PC-9 (cell line): ENCODE measurements around the gene SH3RF2. TPM values are rescaled to one million over a fixed set of nuclear protein-coding genes. Genes with fewer than 3 reads are reported as not detected.
A peak's percentile ranks its signal among the peaks of the same experiment; 100 is the strongest.
"Not testable (repeated sequence)": the region's sequence is repeated elsewhere in the genome, so short reads cannot be mapped to it uniquely, and the experiment has no call there.

Experiments used
- BruUV-seq: library from RNA; stranded (reverse); fragments of 400-500 nt; replicated peaks from 2 replicates; lab custom pipeline; 2021; lab: Mats Ljungman, UMichigan
- CTCF ChIA-PET: fragments of 300-600 bp; sonication (Branson Sonifier 250); formaldehyde crosslinking; loops from one replicate; lab custom pipeline; 2022; ENCODE audit warnings: antibody characterized with exemption; lab: Charles Lee
- POLR2A ChIA-PET: fragments of 300-600 bp; sonication (Branson Sonifier 250); formaldehyde crosslinking; loops from one replicate; lab custom pipeline; 2022; ENCODE audit warnings: antibody characterized with exemption; ENCODE audit not compliant: unreplicated experiment; lab: Charles Lee
- DNase-seq, 2 experiments: peaks; one replicate each; pipeline versions ENCODE4 v3.0.0 to v3.0.0-alpha.2; 2015 to 2022; ENCODE audit warnings: mixed read lengths in 1 of 2
- H2AFZ ChIP-seq: fragments of 200-600 bp; sonication (generic); 2 replicates; pipeline ENCODE4 v1.8.1; 2017; ENCODE audit warnings: antibody characterized with exemption
- H3F3A ChIP-seq: fragments of 200-600 bp; sonication (generic); 2 replicates; pipeline ENCODE4 v1.8.1; 2017; ENCODE audit warnings: antibody characterized with exemption, mild to moderate bottlenecking, low read depth; ENCODE audit not compliant: insufficient read depth
- H3K27ac ChIP-seq: fragments of 200-600 bp; sonication (generic); 2 replicates; pipeline ENCODE4 v1.6.1; 2016; ENCODE audit warnings: mixed run types
- H3K27me3 ChIP-seq: fragments of 200-600 bp; sonication (generic); 2 replicates; pipeline ENCODE4 v1.6.1; 2016; ENCODE audit warnings: low read depth, mixed run types; ENCODE audit not compliant: insufficient read depth
- H3K36me3 ChIP-seq: fragments of 200-600 bp; sonication (generic); 2 replicates; pipeline ENCODE4 v1.6.1; 2016; ENCODE audit warnings: low read depth, mixed run types
- H3K4me1 ChIP-seq: fragments of 200-600 bp; sonication (generic); replicated peaks from 2 replicates; pipeline ENCODE4 v1.6.1; 2016; ENCODE audit warnings: mixed run types; ENCODE audit not compliant: insufficient read depth
- H3K4me2 ChIP-seq: fragments of 200-600 bp; sonication (generic); 2 replicates; pipeline ENCODE4 v1.6.1; 2017; ENCODE audit warnings: mixed run types
- H3K4me3 ChIP-seq: fragments of 200-600 bp; sonication (generic); 2 replicates; pipeline ENCODE4 v1.6.1; 2016; ENCODE audit warnings: mixed run types
- H3K79me2 ChIP-seq: fragments of 200-600 bp; sonication (generic); 2 replicates; pipeline ENCODE4 v1.6.1; 2017; ENCODE audit warnings: low read depth, mixed run types
- H3K9me2 ChIP-seq: fragments of 200-600 bp; sonication (generic); 2 replicates; pipeline ENCODE4 v1.8.1; 2017; ENCODE audit warnings: mild to moderate bottlenecking; ENCODE audit not compliant: insufficient read depth
- H3K9me3 ChIP-seq: fragments of 200-600 bp; sonication (generic); 2 replicates; pipeline ENCODE4 v1.8.1; 2016; ENCODE audit warnings: low read depth; ENCODE audit not compliant: insufficient read depth
- H4K20me1 ChIP-seq: fragments of 200-600 bp; sonication (generic); 2 replicates; pipeline ENCODE4 v1.8.1; 2017; ENCODE audit not compliant: insufficient read depth
- CTCF ChIP-seq: fragments of 200-600 bp; sonication (generic); conservative IDR thresholded peaks from 2 replicates; pipeline ENCODE4 v1.6.1; 2017; ENCODE audit warnings: mixed run types, antibody characterized with exemption, mild to moderate bottlenecking, moderate library complexity
- EZH2 ChIP-seq: fragments of 200-600 bp; sonication (generic); IDR thresholded peaks from 2 replicates; pipeline ENCODE4 v1.8.0; 2017; ENCODE audit warnings: antibody characterized with exemption, low read depth
- intact Hi-C: fragments of 100-400 bp; cut with micrococcal nuclease; formaldehyde crosslinking; loops from one replicate; pipeline ENCODE4 v1.10.0; 2022; ENCODE audit not compliant: unreplicated experiment
- total RNA-seq: library from RNA; stranded (reverse); gene quantifications from 2 replicates; pipeline ENCODE4 v1.2.3, GENCODE V29; 2021

Gene SH3RF2
- total RNA-seq, 1 experiment from 2014 or later = 37.2 TPM

- no peak for TF ChIP-seq EZH2
- peak; percentile 80 for TF ChIP-seq CTCF
- Histone ChIP-seq H3K79me2 (no peaks in the 10 kb centered on the region), H3F3A (no peaks in the 10 kb centered on the region), H3K4me3 (no peak overlapping the region), H2AFZ (no peak overlapping the region), H3K4me2 (no peak overlapping the region), H3K4me1 (no peaks in the 10 kb centered on the region), H3K36me3 (no peaks in the 10 kb centered on the region), H4K20me1 (no peaks in the 10 kb centered on the region), H3K27me3 (no peaks in the 10 kb centered on the region), H3K9me3 (peaks cover 4% of the 10 kb centered on the region; the same call in 1 of the 2 replicates), H3K27ac (no peak overlapping the region), H3K9me2 (no peaks in the 10 kb centered on the region; the same call in 1 of the 2 replicates)
- intact Hi-C loops = loop anchor here (1.0 to 10.0 kb wide), 4 partner anchors 53 to 1683 kb away; partner anchors contain the start of gene PRELID2
- ChIA-PET POLR2A (interaction anchor here (0.5 to 0.6 kb wide), 2 partner anchors 24 to 559 kb away, joined by 3 read pairs; no protein-coding TSS in a partner anchor), CTCF (interaction anchor here (0.5 to 1.2 kb wide), 12 partner anchors 15 to 193 kb away, joined by 3 to 5 read pairs (median 3); partner anchors contain the start of gene PRELID2)
- no TSS peak for BruUV-seq
- peak; percentile 49 to 55 for DNase-seq
These were observed 48.3 kb upstream of the SH3RF2 start for GRCh38 chr5:145887976-145888574.

GRCh38 chr5:145889611-145890010, 46.8 kb upstream of the SH3RF2 start:
- no peak for TF ChIP-seq CTCF
- H3F3A ChIP-seq = no peaks in the 10 kb centered on the region
- no peak overlapping the region for H3K4me2 ChIP-seq
- DNase-seq = no peak
- intact Hi-C loops = loop anchor here (2.0 to 10.0 kb wide), 3 partner anchors 55 to 1685 kb away; partner anchors contain the start of gene PRELID2
- H3K79me2 ChIP-seq = no peaks in the 10 kb centered on the region
- CTCF ChIA-PET = no interaction called here
- POLR2A ChIA-PET = interaction anchor here (0.7 kb wide), 1 partner anchor 87 kb away, joined by 7 read pairs; no protein-coding TSS in a partner anchor
- H3K27me3 ChIP-seq = no peaks in the 10 kb centered on the region
- H3K9me2 ChIP-seq = no peaks in the 10 kb centered on the region; the same call in 1 of the 2 replicates
- no peak overlapping the region for H2AFZ ChIP-seq
- no peak overlapping the region for H3K4me3 ChIP-seq
- H3K4me1 ChIP-seq = no peaks in the 10 kb centered on the region
- BruUV-seq = no TSS peak
- peaks cover 4% of the 10 kb centered on the region; the same call in 1 of the 2 replicates for H3K9me3 ChIP-seq
- H4K20me1 ChIP-seq = no peaks in the 10 kb centered on the region
- H3K27ac ChIP-seq = no peak overlapping the region
- no peaks in the 10 kb centered on the region for H3K36me3 ChIP-seq

GRCh38 chr5:145891378-145891777, 45.0 kb upstream of the SH3RF2 start:
- H3K4me3 ChIP-seq, H2AFZ ChIP-seq, H3K4me1 ChIP-seq, H3K9me3 ChIP-seq, H3K9me2 ChIP-seq, H3K36me3 ChIP-seq, H3F3A ChIP-seq, DNase-seq, H3K4me2 ChIP-seq, H3K27me3 ChIP-seq, intact Hi-C loops, BruUV-seq, H3K27ac ChIP-seq, H4K20me1 ChIP-seq, POLR2A ChIA-PET, H3K79me2 ChIP-seq: not testable (repeated sequence)
- CTCF ChIA-PET = interaction anchor here (0.7 kb wide), 1 partner anchor 61 kb away, joined by 3 read pairs; no protein-coding TSS in a partner anchor
